GM18505 (cell line): ENCODE data around the gene SRC.
"Not testable (repeated sequence)": the region's sequence is repeated elsewhere in the genome, so short reads cannot be mapped to it uniquely, and the experiment has no call there.

Source experiments
- ATAC-seq: cut with Tn5 transposase; IDR thresholded peaks from one replicate; pipeline ENCODE4 v1.9.1; 2021; ENCODE audit not compliant: unreplicated experiment
- POLR2A ChIP-seq: IDR thresholded peaks from 4 replicates; pipeline ENCODE4 v1.6.1; 2011; ENCODE audit warnings: borderline replicate concordance; ENCODE audit not compliant: insufficient read depth, insufficient read length; ENCODE audit errors: extremely low read depth

The SRC gene

DNA sequence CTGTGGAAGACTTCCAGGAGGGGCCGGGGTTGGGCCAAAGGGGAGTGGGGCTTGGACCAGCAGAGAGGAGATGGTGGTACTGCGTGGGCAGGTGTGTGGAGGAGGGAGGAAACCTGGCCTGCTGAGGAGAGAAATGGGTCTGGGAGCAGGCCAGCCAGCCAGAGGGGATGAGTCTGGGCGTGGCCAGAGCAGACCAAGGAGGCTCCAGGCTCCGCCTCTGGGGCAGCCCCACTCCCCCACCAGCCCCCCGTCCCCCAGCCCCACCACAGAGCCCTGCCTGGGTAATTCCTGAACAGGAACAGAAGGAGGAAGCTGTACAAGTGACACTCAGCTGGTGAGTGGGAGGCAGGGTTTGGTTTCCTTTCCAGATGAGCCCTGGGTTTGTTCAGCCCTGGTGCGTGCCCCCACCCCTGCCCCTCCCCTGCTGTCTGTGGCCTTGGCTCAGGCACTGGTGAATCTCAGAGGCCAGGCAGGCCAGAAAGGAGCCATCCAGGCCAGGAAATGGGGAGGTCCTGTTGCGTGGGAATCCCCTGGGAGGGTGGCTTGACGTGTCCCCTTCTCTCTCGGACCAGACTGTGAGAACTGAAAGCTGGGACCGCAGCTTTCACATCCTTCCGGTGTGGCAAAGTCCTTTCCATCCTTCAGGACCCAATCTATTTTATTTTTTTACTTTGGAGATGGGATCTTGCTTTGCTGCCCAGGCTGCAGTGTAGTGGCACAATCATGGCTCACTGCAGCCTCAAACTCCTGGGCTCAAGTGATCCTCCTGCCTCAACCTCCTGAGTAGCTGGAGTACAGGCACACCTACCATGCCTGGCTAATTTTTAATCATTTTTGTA, 9.4 kb upstream of the SRC start:
- peak; percentile 66 for ATAC-seq
- peak; percentile 22 for TF ChIP-seq POLR2A

DNA sequence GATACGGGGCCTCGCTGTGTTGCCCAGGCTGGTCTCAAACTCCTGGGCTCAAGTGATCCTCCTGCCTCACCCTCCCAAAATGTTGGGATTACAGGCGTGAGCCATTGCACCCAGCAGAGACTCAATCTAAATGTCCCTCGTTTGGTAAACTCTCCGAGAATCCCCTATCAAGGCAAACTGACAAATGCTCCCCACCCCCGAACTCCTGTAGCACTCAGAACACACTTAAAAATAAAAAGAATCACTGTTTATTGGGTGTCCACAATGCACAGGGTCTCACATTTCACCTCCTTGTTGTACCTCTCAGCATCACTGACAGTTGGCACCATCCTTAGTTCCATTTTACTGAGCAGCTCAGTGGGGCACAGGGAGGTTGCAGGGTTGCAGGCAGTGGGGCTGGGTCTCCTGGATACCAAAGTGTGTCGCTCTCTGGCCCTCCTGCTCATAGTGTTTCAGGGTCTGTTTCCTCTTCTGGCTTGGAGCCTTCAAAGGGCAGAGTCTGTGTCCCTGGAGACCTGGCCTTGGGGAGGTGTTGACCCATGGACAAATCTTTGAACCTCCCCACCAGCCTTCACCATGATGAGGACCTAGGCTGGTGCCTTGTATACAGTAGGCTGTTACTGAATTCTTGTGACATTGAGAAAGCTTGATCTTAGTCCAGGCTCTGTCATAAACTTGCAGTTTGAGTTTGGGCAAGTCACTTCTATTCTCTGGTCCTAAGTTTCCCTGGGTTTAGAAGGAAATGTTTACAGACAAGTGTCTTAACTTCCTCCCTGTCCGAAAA, 8.5 kb upstream of the SRC start:
- TF ChIP-seq POLR2A, result no peak
- peak; percentile 1 for ATAC-seq

DNA sequence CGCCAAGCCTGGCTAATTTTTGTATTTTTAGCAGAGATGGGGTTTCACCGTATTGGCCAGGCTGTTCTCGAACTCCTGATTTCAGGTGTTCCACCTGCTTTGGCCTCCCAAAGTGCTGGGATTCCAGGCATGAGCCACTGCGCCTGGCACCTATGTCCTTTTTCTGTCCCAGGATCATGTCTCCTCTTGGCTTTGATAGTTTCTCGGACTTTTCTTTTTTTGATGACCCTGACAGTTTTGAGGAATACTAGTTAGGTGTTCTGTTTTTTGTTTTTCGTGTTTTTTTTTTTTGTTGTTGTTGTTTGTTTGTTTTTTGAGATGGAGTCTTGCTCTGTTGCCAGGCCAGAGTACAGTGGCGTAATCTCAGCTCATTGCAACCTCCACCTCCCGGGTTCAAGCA, 7.6 kb upstream of the SRC start:
- not testable (repeated sequence) for ATAC-seq

DNA sequence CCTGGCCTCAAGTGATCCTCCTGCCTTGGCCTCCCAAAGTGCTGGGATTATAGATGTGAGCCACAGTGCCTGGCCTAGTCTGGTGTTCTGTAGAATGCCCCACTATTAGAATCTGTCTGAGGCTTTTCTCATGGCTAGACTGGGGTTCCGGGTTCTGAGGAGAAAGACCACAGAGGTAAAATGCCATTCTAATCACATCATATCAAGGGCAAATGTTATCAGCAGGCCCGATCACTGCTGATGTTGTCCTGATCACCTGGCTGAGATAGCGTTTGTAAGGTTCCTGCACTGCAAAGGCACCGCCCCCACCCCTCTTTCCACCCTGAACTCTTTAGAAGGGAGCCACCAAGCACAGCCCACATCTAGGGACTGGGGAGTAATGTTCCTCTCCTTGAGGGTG, 6.7 kb upstream of the SRC start:
- TF ChIP-seq POLR2A, result no peak
- ATAC-seq, result no peak

DNA sequence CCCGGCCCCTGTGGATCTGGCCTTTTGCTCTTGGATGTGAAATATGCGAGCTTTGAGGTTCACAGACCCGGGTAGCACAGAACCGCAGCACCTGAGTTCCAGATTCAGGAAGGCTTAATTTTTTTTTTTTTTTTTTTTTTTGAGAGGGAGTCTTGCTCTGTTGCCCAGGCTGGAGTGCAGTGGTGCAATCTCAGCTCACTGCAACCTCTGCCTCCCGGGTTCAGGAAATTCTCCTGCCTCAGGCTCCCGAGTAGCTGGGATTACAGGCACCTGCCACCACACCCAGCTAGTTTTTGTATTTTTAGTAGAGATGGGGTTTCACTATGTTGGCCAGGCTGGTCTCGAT, 6.2 kb upstream of the SRC start:
- ATAC-seq, result not testable (repeated sequence)

DNA sequence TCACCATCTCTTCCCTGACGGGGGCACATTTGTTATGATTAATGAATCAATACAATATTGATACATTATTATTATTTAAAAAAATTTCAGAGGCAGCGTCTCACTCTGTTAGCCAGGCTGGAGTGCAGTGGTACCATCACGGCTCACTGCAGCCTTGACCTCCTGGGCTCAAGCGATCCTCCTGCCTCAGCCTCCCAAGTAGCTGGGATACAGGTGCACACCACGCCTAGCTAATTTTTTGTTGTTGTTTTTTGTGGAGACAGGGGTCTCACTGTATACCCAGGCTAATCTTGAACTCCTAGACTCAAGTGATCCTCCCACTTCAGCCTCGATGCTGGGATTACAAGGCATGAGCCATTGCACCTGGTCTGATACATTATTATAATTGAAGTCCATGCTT, 4.9 kb upstream of the SRC start:
- no peak for ATAC-seq
- no peak for TF ChIP-seq POLR2A

DNA sequence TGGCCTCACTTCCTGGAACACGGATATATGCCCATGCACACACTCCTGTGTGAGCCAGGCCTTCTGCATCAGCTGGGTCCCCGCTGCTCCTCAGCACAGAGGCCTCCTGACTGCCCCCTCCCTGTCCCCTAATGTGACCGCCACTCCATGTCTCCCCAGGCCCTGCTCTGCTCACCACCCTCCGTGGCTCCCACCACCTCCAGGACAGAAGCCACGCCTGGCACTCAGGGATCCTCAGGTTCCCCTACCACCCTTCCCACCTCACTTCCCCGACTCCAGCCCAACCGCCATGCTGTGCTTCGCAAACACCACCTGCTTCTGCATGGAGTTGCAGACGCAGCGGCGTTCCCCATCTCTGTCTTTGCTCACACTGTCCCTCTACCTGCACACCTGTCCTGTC, 4.3 kb upstream of the SRC start:
- no peak for ATAC-seq

DNA sequence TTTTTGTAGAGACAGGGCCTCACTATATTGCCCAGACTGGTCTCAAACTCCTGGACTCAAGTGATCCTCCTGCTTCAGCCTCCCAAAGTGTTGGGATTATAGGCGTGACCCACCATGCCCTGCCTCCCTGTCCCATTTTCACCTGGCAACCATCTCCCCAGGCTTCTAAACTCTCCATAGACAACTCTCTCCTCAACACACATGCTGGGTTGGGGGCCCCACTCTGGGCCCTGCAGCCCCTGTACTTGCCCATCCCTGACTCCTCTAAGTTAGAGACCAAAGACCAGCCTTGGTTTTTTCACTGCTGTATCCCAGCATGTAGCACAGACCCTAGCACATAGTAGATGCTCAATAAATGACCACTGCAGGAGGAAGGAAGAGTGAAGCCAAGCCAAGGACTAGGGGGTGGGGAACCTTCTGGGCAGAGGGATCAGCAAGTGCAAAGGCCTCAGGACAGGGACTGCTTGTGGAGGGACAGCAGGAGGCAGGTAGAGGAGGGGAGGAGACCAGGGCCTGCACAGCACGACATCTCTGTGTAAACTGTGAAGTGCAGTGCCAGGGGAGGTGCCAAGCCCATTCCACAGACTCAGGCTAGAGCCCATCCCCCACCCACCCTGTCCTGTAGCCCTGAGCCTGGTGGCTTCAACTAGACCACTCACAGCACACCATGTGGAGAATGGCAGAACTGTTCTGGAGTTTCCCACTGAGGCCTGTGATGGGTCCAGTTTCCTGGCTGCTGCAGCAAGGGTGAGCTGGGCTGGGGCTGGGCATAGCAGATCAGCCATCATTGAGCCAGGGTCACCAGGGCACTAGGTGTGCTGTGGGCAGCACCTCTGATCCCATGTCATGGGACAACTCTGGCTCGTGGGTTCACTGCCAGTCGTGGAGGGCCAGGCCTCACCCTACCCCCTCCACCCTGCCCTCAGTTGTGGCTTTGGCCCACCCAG, 3.4 kb upstream of the SRC start:
- TF ChIP-seq POLR2A, result no peak
- no peak for ATAC-seq

More for the DNA sequence above, 4.3 kb upstream of the SRC start:
- TF ChIP-seq POLR2A, result no peak

DNA sequence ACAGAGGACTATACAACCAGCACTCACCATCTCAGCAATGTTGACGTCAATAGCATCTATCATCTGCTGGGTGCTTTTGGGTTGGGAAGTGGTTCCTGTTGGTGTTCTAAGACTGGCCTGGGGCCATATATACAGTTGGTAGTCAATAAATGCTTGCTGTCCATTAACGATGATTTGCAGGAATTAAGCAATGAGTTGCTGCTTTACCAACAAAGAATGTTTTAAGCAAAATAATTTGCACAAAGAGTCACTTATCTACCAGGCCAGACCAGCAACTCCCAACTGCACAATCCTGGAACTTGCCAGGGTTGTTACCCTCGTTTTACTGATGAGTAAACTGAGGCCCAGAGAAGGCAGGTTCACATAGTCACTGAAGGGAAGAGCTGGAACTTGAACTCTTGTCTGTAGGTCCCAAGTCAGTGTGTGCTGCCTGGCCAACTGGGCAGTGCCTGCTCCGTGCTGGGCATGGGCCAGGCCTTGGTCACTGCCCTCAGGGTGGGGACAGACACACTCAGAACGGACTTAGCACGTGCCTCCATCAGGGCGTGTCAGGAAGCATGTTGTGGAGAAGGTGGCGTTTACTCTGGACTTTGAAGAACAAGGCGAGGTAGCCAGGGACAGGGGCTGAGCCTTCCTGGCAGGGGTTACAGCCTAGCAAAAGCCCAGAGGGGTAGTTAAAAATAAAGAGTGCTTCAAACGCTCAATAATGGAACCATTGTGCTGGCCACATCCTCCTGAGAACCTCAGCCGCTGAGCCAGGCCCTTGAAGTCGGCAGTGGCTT, 2.5 kb upstream of the SRC start:
- no peak for ATAC-seq
- no peak for TF ChIP-seq POLR2A

DNA sequence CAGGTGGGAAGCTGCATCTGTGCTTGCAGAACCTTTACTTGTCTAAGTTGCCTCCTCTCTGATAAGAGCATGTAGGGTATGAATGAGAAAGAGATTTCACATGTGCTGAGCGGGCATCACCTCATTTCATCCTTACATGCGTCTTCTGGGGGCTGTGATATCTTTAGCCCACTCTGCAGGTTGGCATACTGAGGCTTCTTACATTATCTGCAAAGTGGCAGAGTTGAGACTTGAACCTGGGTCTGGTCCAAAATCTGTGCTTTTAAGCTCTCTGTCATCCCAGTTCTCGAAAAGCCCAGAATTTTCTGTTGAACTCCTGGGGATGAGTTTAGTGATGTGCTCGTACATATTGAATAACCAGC, 2.0 kb upstream of the SRC start:
- no peak for TF ChIP-seq POLR2A
- ATAC-seq, result no peak

DNA sequence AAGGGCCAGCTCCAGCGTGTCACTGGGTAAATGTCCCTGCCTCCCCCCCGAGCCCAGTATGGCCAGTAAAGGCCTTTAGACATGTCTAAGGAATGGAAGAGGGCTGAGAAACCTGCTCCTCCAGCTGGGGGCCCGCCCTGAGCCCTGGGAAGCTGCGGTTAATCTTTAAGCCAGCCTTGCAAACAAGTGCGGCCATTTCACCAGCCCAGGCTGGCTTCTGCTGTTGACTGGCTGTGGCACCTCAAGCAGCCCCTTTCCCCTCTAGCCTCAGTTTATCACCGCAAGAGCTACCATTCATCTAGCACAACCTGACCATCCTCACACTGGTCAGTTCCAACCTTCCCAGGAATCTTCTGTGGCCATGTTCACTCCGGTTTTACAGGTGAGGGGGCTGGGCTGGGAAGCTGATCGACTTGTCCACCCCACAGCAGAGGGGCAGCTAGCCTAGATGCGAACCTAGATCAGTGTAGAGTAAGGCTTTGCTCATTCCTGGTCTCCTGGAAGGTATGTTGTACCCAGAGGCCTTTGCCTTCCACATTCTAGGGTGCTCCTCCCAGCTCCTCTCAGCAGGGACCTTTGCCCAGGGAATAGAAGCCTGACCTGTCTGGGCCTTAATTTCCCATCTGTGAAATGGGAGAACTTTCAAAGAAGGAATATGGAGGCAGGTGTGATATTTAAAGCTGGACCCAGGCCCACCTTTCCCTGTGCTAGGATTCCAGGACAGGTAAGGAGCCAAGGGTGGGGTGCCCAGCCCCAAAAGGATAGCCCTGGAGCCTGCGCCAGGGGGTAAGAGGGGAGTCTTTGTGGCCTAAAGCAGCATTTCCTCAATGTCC, 1.2 kb upstream of the SRC start:
- no peak for ATAC-seq
- no peak for TF ChIP-seq POLR2A

DNA sequence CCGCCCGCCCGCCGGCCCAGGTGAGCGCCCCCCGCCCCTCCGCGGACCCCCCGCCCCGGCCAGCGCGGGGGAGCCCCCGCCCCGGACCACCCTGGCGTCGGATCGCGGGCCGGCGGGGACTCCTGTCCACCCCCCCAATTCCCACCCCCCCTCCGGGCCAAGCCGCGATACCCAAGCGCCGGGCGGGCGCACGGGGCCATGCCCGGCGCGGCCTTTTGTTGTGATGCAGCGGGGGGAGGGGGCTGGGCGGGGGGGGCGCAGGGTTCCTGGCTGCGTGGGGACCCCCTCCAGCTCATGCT, 245 bp downstream of the SRC start:
- no peak for TF ChIP-seq POLR2A
- ATAC-seq, result no peak
